ENCODE data around the gene WEE2.

WEE2 gene

DNA sequence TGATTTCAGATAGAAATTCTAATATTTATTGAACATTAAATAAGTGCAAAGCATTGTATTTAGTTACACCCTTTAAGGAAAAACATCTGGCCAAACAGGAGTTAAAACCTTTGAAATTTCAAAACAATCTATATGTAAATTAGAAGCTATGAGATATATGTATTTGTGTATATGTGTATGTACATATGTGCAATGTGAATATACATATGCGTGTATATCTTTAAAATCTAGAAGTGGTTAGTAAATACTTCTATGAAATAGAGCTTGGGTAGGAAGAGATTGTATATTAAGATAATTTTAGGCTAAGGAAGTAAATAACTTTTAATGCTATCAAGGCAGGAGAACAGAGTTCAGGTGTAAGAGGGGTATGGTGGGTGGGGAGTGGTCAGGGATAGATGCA is 9.3 kb downstream of the WEE2 start:
- TF ChIP-seq POLR2A (IDR thresholded peaks at IDR 0.05; ENCODE audit: extremely low read depth, insufficient read length) (no peak), MYC (IDR thresholded peaks at IDR 0.05; ENCODE audit: low read depth, low read length) (no peak)
- TF ChIP-seq, protein P1, sequence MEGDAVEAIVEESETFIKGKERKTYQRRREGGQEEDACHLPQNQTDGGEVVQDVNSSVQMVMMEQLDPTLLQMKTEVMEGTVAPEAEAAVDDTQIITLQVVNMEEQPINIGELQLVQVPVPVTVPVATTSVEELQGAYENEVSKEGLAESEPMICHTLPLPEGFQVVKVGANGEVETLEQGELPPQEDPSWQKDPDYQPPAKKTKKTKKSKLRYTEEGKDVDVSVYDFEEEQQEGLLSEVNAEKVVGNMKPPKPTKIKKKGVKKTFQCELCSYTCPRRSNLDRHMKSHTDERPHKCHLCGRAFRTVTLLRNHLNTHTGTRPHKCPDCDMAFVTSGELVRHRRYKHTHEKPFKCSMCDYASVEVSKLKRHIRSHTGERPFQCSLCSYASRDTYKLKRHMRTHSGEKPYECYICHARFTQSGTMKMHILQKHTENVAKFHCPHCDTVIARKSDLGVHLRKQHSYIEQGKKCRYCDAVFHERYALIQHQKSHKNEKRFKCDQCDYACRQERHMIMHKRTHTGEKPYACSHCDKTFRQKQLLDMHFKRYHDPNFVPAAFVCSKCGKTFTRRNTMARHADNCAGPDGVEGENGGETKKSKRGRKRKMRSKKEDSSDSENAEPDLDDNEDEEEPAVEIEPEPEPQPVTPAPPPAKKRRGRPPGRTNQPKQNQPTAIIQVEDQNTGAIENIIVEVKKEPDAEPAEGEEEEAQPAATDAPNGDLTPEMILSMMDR (IDR thresholded peaks at IDR 0.05; ENCODE audit: low read depth, low read length): no peak
- TF ChIP-seq, protein P2, sequence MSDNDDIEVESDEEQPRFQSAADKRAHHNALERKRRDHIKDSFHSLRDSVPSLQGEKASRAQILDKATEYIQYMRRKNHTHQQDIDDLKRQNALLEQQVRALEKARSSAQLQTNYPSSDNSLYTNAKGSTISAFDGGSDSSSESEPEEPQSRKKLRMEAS (IDR thresholded peaks at IDR 0.05; ENCODE audit: low read depth, low read length): no peak
- H3K4me3 ChIP-seq (ENCODE audit: low read depth, low read length): no peak overlapping the region
- no peak for DNase-seq (ENCODE audit: low read depth)

DNA sequence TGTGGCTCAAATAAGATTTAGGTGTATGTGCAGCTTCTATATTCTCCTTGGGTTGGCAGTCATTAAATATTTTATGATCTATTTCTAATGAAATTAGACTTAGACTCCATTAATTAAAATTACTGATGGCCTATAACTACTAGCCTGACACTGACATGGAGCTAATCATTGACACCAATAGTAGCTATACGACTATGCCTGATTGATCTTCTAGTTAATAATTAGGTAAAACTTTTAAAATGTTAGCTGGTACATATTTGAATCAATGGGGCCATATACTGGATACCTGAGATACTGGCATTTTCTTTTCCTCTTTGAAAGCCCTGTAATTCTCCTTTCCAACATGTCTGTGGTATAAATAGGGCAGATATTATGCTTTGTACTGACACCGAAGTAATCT is 14.4 kb downstream of the WEE2 start:
- H3K4me3 ChIP-seq (ENCODE audit: low read depth, low read length): no peak overlapping the region
- no peak for TF ChIP-seq MYC (IDR thresholded peaks at IDR 0.05; ENCODE audit: low read depth, low read length)
- TF ChIP-seq, protein P2 (IDR thresholded peaks at IDR 0.05; ENCODE audit: low read depth, low read length): no peak
- no peak for TF ChIP-seq POLR2A (IDR thresholded peaks at IDR 0.05; ENCODE audit: extremely low read depth, insufficient read length)
- TF ChIP-seq, protein P1 (IDR thresholded peaks at IDR 0.05; ENCODE audit: low read depth, low read length): no peak
- no peak for DNase-seq (ENCODE audit: low read depth)

DNA sequence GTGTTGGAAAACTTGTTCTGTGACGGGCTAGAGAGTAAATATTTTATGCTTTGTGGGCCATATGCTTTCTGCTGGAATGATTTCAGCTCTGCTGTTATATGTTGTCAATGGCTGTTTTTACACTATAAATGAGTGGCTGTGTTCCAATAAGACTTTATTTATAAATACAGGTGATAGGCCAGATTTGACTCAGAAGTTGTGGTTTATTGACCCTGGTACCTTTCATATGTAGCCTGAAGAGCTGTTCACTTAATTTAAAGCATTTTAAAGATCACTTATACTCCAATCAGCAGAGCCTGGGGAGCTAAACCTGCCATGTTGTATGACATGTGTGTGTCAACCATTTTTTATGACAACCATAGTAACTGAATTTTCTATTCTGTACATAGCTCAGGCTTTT is 20.9 kb downstream of the WEE2 start:
- no peak overlapping the region for H3K4me3 ChIP-seq (ENCODE audit: low read depth, low read length)
- TF ChIP-seq POLR2A (IDR thresholded peaks at IDR 0.05; ENCODE audit: extremely low read depth, insufficient read length): no peak
- TF ChIP-seq, protein P2 (IDR thresholded peaks at IDR 0.05; ENCODE audit: low read depth, low read length): no peak
- no peak for TF ChIP-seq MYC (IDR thresholded peaks at IDR 0.05; ENCODE audit: low read depth, low read length)
- TF ChIP-seq, protein P1 (IDR thresholded peaks at IDR 0.05; ENCODE audit: low read depth, low read length): no peak
- no peak for DNase-seq (ENCODE audit: low read depth)

DNA sequence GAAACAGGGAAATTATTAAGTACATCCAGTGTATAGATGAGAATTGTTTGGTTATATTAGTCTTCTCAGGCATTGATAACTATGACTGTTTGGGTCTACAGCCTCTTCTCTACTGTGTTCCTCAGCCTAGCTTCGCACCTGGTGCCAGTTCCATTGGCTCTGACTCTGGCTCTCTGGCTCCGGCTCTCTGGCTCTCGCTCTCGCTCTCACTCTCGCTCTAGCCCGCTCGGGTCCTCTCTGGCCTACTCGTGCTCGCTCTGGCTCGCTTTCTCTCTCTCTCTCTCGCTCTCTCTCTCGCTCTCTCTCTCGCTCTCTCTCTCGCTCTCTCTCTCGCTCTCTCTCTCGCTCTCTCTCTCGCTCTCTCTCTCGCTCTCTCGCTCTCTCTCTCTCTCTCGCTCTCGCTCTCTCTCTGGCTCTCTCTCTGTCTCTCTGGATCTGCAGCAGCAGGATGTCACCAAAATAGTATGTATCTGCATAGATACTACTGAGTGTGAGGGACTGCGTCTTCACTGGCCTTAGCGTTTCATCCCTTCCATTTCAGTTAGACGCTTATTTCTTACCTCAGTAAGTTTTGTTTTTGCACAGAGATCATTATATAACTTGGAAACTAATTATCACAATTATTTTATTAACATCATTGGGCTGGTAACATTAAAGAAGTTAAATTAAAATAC is 23.5 kb downstream of the WEE2 start:
- no peak for DNase-seq (ENCODE audit: low read depth)
- H3K4me3 ChIP-seq (ENCODE audit: low read depth, low read length): no peak overlapping the region
- TF ChIP-seq, protein P1 (IDR thresholded peaks at IDR 0.05; ENCODE audit: low read depth, low read length): no peak
- TF ChIP-seq POLR2A (IDR thresholded peaks at IDR 0.05; ENCODE audit: extremely low read depth, insufficient read length): no peak

DNA sequence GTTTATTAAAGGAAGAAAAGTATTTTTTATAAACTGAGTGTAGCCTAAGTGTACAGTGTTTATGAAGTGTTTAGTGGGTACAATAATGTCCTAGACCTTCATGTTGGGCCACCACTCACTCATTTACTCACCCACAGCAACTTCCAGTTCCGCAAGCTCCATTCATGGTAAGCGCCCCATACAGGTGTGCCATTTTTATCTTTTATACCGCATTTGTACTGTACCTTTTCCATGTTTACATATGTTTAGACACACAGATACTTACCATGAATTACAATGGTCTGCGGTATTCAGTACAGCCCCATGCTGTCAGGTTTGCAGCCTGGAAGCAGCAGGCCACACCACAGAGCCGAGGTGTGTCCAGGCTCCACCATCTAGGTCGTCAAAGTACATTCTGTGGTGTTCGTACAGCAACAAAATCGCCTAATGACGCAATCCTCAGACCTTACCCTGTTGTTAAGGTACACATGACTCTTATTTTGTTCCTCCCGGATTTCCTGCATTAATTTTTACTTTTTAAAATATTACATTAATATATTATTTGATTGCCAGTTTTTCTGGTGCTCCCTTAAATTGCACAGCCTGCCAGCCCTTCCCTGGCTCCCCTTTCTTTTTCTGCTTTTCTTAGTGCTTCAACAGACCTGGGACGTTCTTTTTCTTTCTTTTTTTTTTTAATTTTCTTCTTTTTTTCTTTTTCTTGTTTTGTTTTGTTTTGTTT is 29.1 kb downstream of the WEE2 start:
- H3K4me3 ChIP-seq (ENCODE audit: low read depth, low read length): peak overlapping the region; percentile 97
- TF ChIP-seq MYC (IDR thresholded peaks at IDR 0.05; ENCODE audit: low read depth, low read length) (peak; percentile 42; the same call in 1 of the 2 replicates), POLR2A (IDR thresholded peaks at IDR 0.05; ENCODE audit: extremely low read depth, insufficient read length) (no peak)
- TF ChIP-seq, protein P2 (IDR thresholded peaks at IDR 0.05; ENCODE audit: low read depth, low read length): peak; percentile 35; the same call in 1 of the 2 replicates
- TF ChIP-seq, protein P1 (IDR thresholded peaks at IDR 0.05; ENCODE audit: low read depth, low read length): no peak
- peak; percentile 69 for DNase-seq (ENCODE audit: low read depth)

Data from NB4 (cell line).